A549 (cell line): ENCODE data around the gene SLC2A6.

Experiments
- BHLHE40 ChIP-seq: IDR thresholded peaks from 2 replicates; pipeline ENCODE4 v1.6.1; 2012; ENCODE audit warnings: low read depth, low read length, inconsistent platforms
- CHD2 ChIP-seq: fragments of 150-350 bp; IDR thresholded peaks from 2 replicates; pipeline ENCODE4 v1.6.1; 2014; ENCODE audit warnings: low read length; ENCODE audit not compliant: partially characterized antibody
- CTCF ChIP-seq: fragments of >200 bp; sonication (Bioruptor Twin); formaldehyde crosslinking; IDR thresholded peaks from 3 replicates; pipeline ENCODE4 v1.5.1; 2016
- MAZ ChIP-seq: fragments of 150-350 bp; IDR thresholded peaks from 2 replicates; pipeline ENCODE4 v1.6.1; 2014; ENCODE audit warnings: antibody characterized with exemption, low read depth, low read length, borderline replicate concordance
- MYC ChIP-seq: IDR thresholded peaks from 2 replicates; pipeline ENCODE4 v1.6.1; 2012; ENCODE audit warnings: mild to moderate bottlenecking, inconsistent platforms, low read length, improper control_type of control experiment, borderline replicate concordance
- POLR2A ChIP-seq: IDR thresholded peaks from 2 replicates; pipeline ENCODE4 v1.6.1; 2012; ENCODE audit warnings: mild to moderate bottlenecking, low read length
- RAD21 ChIP-seq, 2 experiments: fragments of >200 bp in 1 of 2; sonication (Bioruptor Twin) in 1 of 2; formaldehyde crosslinking in 1 of 2; IDR thresholded peaks in 1 of 2; conservative IDR thresholded peaks in 1 of 2; 2 replicates in 1 of 2; 3 replicates in 1 of 2; pipeline ENCODE4 v1.6.1; 2012 to 2018; ENCODE audit warnings: inconsistent platforms in 1 of 2
- REST ChIP-seq: fragments of 200-600 bp; sonication (generic); IDR thresholded peaks from 2 replicates; pipeline ENCODE4 v1.6.1; 2016; ENCODE audit warnings: antibody characterized with exemption, mild to moderate bottlenecking, moderate library complexity
- RFX5 ChIP-seq: fragments of 450-650 bp; IDR thresholded peaks from 2 replicates; pipeline ENCODE4 v1.7.1; 2014; ENCODE audit warnings: antibody characterized with exemption, mild to moderate bottlenecking, moderate library complexity
- SMC3 ChIP-seq: fragments of >200 bp; sonication (Bioruptor Twin); formaldehyde crosslinking; IDR thresholded peaks from 3 replicates; pipeline ENCODE4 v1.6.1; 2018; ENCODE audit warnings: inconsistent platforms
- ZC3H11A ChIP-seq: fragments of 450-650 bp; IDR thresholded peaks from 2 replicates; pipeline ENCODE4 v1.6.1; 2014; ENCODE audit warnings: antibody characterized with exemption, mild to moderate bottlenecking
- ZFP36 ChIP-seq: fragments of 450-650 bp; IDR thresholded peaks from 2 replicates; pipeline ENCODE4 v1.6.1; 2014; ENCODE audit warnings: borderline replicate concordance; ENCODE audit not compliant: partially characterized antibody

GRCh38 chr9:133426011-133426410 lies 52.9 kb downstream of the SLC2A6 start:
- TF ChIP-seq CHD2: no peak
- no peak for TF ChIP-seq POLR2A
- no peak for TF ChIP-seq CTCF
- no peak for TF ChIP-seq RAD21 (conservative IDR thresholded peaks at IDR 0.05 in 1 of 2, IDR thresholded peaks at IDR 0.05 in 1 of 2)
- TF ChIP-seq ZFP36: no peak
- TF ChIP-seq SMC3: no peak
- no peak for TF ChIP-seq ZC3H11A
- no peak for TF ChIP-seq REST
- no peak for TF ChIP-seq RFX5
- TF ChIP-seq MYC: no peak
- no peak for TF ChIP-seq BHLHE40
- no peak for TF ChIP-seq MAZ
